GM21367 (cell line): ENCODE results near the gene ZFTA.

ENCODE experiments used
- ATAC-seq: cut with Tn5 transposase; IDR thresholded peaks from one replicate; pipeline ENCODE4 v1.9.1; 2021; ENCODE audit not compliant: unreplicated experiment

Gene ZFTA

GRCh38 chr11:63756919-63757761, 11.4 kb downstream of the ZFTA start:
- no peak for ATAC-seq

GRCh38 chr11:63749624-63750023, 19.0 kb downstream of the ZFTA start:
- no peak for ATAC-seq

GRCh38 chr11:63747011-63747410, 21.6 kb downstream of the ZFTA start:
- no peak for ATAC-seq

GRCh38 chr11:63745304-63746170, 23.0 kb downstream of the ZFTA start:
- ATAC-seq = no peak

- ATAC-seq = no peak
Measured at GRCh38 chr11:63738720-63739360, 29.7 kb downstream of the ZFTA start.

GRCh38 chr11:63737718-63738117, 30.9 kb downstream of the ZFTA start:
- no peak for ATAC-seq

GRCh38 chr11:63736864-63737263, 31.7 kb downstream of the ZFTA start:
- no peak for ATAC-seq

- ATAC-seq = no peak
Measured at GRCh38 chr11:63729326-63729725, 39.2 kb downstream of the ZFTA start.

GRCh38 chr11:63720611-63721010, 48.0 kb downstream of the ZFTA start:
- no peak for ATAC-seq

GRCh38 chr11:63719987-63720386, 48.6 kb downstream of the ZFTA start:
- no peak for ATAC-seq

- no peak for ATAC-seq
Measured at GRCh38 chr11:63719001-63719400, 49.6 kb downstream of the ZFTA start.
